Fibroblast of peridontal ligament (primary cell): ENCODE data around the gene CASZ1.

Experiments
- DNase-seq: peaks from one replicate; pipeline ENCODE4 v3.0.0-alpha.2; 2010; ENCODE audit errors: extremely low read depth

Gene CASZ1

GRCh38 chr1:10651793-10652192 is 144.7 kb downstream of the CASZ1 start:
- no peak for DNase-seq

DNA sequence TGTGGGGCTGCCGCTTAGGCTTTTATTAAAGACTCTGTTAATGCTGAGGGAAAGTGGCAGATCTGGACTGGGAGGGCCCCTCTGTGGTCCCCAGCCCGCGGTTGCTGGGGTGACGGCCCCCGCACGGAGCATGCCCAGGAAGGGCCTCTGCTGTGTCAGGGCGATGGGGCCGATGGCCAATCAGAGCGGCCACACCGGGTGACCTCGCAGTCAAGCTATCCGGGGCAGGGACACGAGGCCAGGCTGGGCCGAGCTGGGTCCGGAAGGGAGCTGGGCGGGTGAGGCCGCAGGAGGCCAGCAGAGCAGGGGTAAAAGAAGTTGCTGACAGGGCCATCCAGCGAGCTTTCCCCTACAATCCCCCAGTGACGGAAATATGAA is 145.1 kb downstream of the CASZ1 start:
- no peak for DNase-seq

GRCh38 chr1:10650556-10651388 is 145.7 kb downstream of the CASZ1 start:
- no peak for DNase-seq

- no peak for DNase-seq
These were observed 146.8 kb downstream of the CASZ1 start for GRCh38 chr1:10649517-10650201.

DNA sequence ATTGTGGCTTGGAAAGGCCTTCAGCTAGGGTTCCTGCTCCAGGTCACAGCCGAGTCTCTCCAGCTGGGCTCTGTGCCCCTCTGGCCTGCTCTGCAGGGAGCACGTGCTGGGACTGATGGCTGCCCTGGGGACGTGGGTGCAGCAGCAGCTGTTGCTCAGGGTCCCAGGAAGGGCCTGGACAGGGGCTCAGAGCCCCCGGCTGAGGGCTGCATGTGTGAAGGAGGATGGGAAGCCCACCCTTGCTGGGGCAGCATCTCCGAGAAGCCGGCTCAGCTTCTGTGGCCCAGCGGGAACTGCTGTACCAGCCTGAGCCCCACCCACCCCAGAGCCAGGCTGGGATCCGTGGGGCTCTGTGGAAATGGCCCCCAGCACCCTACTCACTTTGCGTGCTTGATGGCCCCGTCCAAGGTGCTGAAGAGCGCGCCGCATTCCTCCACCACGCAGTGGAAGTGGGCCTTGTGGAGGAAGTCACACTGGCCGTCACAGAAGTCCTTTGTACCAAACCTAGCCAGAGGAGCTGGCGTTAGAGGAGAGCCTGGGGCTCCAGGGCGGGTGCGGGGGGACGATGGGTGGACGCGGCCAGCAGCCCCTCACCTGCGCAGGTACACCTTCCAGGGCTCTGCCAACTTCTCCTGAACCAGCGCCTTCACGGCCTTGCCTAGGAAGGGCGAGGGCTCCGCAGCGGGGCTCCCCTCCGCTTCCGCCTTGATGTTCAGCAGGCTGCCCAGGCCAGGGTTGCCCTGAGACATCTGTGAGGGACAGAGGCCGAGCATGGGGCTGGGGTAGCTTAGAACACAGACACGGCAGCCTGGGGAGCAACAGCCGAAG is 147.5 kb downstream of the CASZ1 start:
- DNase-seq, result no peak

- no peak for DNase-seq
These were observed 148.9 kb downstream of the CASZ1 start for GRCh38 chr1:10647414-10648170.

- peak; percentile 51 for DNase-seq
These were observed 150.0 kb downstream of the CASZ1 start for GRCh38 chr1:10646347-10646861.

DNA sequence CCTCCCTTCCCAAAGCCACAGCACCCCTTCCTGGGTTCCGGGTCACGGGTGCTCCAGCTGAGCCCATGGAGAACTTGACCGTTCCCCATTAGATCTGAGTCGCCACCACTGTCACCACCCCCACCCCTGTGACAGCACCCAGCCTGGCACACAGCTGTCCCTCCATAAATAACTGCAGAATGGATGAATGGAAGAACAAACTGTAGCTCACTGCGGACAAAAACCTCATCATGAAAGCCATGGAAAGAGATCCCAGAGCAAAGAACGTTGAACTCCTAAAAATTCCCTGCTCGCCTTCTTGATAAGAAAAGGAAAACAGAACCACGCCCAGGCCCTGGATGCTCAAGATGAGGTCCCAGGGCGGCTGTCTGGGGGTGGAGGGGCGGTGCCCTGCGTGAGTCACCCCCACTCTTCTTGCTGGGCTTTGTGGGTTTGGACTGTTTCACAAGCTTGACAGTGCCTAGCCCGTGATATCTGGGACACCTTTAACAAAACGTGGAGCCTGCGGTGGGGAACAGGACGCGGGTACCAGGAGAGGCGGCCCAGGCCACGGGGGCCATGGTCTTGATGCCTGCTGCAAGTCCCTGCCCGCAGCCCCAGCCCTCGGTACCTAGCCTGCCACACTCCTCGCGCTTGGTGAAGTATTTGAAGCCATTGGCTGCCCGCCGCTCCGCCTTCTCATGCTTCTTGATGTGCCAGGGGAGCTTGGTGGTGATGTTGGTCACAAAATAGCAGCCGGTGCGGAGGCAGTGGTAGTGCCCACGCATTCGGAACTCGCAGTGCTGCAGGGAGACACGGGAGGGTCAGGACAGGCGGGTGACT is 151.9 kb downstream of the CASZ1 start:
- DNase-seq, result no peak

DNA sequence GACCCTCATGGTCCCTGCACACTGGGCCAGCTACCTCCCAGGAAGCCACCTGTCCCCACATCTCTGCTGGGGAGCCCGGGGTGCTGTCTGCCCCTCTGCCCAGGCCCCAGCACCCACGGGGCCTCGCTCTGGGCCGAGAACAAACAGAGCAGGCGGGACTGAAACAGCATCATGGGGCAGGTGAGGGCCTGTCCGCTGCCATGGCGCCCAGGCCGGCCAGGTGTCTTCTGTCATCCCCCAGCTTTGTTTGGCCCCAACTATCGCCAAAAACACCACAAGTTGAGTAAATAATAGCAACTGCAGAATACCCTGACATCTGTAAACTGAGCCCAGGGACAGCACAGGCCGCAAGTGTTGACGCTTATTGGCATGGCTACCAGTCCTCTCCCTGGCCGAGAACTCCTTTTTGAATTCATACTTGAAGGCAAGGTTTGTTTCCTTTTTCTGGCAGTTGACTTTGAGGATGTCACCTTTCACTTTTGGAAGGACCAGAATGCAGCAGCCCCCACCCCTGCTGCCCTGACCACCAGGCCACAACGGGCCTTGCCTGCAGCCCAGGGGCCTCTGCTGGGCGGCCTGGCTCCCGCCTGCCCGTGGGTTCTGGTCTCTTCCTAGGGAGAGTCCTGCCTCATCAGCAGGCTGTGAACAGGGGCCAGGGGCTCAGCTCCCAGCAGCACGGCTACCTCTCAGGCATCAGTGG is 152.7 kb downstream of the CASZ1 start:
- no peak for DNase-seq

DNA sequence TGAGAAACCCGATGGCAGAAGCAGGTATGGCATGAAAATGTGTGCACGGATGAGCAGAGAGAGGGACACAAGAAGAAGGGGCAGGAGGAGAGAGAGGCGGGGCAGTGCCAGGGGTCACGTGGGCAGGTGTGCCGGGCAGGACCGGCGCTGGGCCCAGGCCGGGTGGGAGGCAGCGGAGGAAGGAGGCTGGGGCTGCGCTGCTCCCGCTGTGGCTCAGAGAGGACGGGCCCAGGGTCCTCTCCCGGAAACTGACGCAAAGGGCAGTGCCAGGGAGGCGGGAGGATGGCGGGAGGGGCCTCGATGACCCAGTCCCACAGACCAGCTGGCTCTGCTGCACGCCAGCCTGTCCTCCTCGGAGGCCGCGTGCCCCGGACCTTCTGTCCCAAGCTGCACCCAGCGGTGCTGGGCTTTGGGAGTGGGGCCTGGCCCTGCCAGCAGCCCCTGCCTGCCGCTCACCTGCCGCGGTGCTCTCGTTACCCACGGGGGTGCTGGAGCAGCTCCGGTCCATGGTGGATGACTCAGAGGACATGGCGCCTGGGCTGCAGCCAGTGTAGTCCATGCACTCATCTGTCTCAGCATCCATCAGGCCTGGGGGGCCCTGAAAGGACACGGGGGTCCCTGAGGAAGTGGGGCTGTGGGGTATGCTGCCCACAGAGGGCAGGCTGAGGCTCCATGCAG is 153.9 kb downstream of the CASZ1 start:
- no peak for DNase-seq

- no peak for DNase-seq
These were observed 154.5 kb downstream of the CASZ1 start for GRCh38 chr1:10641976-10642375.

DNA sequence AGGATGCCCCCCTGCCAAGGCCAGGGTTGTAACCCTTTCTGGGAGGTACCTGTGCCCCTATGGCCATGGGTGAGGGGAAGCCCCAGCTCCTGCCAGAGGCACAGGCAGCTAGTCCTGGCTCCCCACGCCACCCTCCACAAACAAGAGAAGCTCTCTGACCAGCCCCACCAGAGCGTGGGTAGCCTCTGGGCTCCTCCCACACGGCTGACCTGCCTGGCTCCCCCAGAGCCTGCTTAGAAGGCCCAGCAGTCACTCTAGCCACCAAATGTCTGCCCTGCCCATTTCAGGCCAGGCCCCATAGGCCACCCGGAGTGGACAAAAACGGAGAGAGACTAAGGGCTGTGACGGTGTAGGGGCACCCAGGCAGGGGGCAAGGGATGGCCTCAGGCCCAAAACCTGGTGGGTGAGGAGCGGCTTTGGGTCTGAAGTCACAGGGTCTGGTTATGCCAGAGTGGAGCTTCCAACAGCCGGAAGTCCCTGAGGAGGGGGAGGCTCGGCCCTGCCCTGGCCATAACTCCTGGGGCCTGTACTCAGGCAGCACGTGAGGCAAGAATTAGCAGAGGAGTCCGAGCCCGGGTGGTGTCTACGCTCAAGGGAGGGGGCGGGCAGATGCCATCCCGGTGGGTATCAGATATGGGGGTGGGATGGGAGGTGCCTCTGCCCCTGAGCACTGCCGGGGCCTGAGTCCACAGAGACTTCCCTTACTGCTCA is 155.4 kb downstream of the CASZ1 start:
- DNase-seq, result no peak

DNA sequence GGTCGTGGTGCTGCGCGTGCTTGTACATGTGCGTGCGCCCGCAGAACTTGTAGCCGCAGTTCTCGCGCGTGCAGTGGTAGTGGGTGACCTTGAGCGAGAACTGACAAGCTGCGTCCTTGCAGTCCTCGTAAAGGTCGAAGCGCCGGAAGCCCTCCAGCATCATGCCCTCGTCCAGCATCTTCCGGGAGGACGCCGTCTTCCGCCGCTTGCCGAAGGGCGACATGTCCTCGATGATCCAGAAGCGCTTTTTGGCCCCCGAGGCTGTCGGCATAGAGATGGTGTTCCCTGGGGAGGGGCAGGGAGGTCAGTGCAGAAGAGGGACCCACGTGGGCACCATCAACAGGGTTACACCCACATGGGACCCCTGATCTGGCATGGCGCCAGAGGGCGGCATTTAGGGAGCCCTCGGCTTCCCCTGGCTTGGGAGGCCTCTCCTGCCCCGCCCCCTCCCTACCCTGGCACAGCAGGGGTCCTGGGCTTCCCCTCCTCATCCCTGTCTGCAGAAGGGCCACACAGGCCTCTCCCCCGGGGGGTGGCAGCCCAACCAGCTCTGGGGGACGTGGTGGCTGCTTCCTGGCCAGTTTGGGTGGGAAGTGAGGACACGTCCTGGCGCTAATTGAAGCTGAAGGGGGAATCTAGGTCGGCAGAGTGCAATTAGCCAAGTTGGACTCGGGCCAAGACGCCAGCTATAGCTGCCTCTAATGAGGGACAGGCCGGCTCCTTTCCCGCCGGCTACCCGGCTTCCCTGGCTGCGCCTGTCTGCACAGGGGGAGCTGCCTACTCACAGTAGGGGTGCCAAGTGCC is 156.5 kb downstream of the CASZ1 start:
- no peak for DNase-seq

DNA sequence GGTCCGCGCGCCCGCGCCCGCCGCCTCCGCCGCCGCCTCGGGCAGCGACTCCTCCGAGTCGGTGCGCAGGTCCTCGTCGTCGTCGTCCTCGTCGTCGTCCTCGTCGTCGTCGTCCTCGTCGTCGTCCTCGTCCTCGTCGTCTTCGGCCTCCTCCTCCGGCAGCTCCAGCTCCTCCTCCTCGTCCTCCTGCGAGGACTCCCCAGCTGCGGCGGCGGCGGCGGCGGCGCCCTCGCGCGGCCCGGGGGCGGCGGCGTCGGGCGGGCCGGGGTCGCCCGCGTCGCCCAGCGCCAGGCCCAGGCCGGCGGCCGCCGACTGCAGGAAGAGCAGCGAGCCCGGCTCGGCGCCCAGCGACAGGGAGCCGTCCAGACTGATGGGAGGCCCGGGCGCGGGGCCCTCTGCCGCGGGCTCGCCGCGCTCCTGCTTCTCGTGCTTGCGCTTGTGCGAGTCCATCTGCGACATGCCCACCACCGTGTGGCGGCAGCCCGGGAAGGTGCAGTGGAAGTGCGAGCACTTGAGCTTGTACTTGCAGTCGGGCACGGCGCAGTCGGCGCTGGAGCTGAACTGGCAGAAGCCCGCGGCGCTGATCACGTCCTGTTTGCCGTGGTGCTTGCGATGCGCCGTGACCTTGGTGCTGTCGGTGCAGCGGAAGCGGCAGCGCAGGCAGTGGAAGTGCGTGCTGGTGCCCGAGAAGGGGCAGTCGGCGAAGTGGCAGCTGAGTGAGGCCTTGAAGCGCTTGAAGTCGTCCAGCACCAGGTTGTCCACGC is 157.3 kb downstream of the CASZ1 start:
- DNase-seq, result no peak

DNA sequence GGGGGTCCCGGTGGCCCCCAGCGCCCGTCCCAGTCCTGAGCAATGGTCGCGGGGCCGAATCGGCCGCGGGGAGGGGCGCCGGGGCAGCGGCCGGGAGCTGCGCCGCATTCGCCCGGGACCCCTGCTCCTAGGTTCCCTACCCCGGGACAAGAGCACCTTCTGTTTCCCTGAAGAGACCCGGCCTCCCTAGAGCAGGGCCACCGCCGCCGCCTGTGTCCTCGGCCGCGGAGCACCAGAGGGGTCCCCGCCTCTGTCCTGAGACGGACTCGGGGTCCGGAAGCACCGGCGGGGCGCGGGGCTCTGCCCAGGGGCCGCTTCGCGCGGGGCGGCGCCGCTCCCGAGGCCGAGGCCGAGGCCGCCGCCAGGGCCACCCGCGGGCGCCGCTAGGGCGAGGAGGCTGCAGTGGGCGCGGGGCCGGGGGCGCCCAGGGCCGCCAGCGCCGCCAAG is 157.9 kb downstream of the CASZ1 start:
- DNase-seq, result no peak

DNA sequence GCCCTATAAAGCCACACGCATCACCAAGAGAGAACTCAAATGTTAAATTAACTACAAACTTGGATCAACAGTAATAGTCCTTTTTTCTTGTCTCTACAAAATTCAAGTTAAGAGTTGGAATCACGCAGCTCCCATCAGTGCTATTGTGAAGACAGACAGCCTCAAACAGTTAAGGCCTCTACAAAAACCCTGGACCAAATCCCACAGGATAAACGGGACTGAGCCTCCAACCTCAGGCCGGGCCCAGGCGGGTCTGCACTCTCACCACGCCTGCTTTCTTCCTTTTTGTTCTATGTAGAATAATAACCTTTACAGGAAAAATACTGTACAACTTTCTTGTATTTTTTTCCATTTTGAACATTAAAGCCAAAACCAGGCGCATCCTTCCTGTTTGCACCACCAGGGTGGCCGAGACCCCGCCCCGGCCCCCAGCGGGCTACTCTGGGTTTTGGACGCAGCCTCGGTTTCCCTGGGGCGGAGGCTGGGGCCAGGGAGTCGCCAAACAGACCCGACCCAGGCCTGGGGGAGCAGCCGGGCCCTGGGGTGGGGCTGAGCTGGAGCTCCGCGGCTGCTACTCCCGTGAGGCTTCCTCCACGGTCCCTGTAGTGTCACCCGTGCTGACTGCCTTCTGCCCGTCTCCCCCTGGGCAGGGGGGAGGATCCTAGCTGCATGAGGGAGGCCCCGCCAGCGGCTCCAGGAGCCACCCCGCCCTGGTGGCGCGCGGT is 158.4 kb downstream of the CASZ1 start:
- no peak for DNase-seq
